ENCODE data around the gene RPL41. TPM values are rescaled to one million over a fixed set of nuclear protein-coding genes. Genes with fewer than 3 reads are reported as not detected.

RPL41 gene
- total RNA-seq, 2 experiments from 2014 or later, result 5,865 to 5,989 TPM

DNA sequence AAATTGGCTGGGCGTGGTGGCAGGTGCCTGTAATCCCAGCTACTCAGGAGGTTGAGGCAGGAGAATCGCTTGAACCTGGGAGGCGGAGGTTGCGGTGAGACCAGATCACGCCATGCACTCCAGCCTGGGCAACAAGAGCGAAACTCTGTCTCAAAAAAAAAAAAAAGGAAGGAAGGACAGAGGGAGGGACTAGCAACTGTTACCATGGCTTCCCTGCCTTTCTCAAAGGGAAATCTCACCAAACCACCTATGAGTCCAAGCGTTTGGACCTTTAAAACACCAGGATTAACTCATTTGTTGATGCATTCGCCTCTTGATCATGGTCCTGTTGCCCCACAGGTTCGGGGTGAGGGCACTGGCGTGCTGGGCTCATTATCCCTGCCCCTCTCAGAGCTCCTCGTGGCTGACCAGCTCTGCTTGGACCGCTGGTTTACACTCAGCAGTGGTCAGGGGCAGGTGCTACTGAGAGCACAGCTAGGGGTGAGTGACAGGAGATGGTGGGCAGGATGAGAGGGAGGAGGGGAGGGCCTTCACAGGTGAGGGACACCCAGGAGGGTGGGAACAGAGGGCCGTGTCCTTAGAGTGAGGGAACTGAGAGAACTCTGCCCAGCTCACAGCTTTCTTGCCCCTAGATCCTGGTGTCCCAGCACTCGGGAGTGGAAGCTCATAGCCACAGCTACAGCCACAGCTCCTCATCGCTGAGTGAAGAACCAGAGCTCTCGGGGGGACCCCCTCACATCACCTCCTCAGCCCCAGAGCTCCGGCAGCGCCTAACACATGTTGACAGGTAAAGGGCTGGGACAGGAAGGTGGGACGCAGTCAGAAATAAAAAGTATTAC, 25.7 kb downstream of the RPL41 start:
- Histone ChIP-seq H3K27me3 (ENCODE audit: control insufficient read depth in 1 of 2, insufficient read depth in 2 of 2, low read length in 2 of 2) (no peaks in the 10 kb centered on the region), H3K9me3 (ENCODE audit: control insufficient read depth in 1 of 2, insufficient read depth in 1 of 2, low read length in 2 of 2) (no peaks in the 10 kb centered on the region), H3K4me1 (ENCODE audit: insufficient read depth, low read length) (peaks cover 67% of the 10 kb centered on the region), H3K27ac (ENCODE audit: low read depth in 1 of 2, low read length in 2 of 2) (peak overlapping the region in 1 of 2 donors; percentile 13), H3K4me3 (ENCODE audit: low read length) (no peak overlapping the region), H3K36me3 (ENCODE audit: insufficient read depth, low read length) (peaks cover 81% of the 10 kb centered on the region)
- no peak for DNase-seq
- Mint-ChIP-seq H3K36me3 (ENCODE audit: low read depth) (peaks cover 85% of the 10 kb centered on the region), H3K27ac (peak overlapping the region; percentile 81), H3K4me3 (no peak overlapping the region), H3K27me3 (no peaks in the 10 kb centered on the region), H3K9me3 (no peaks in the 10 kb centered on the region), H3K4me1 (ENCODE audit: low read depth) (peaks cover 59% of the 10 kb centered on the region)
- intact Hi-C loops (cut with DNase I, micrococcal nuclease), result no loop called here
- ChIA-PET POLR2A (interaction anchor here (0.7 to 6.3 kb wide), 4 partner anchors 8 to 14 kb away, joined by 3 to 35 read pairs (median 6); partner anchors contain the start of genes ESYT1 and MYL6B), CTCF (interaction anchor here (1.3 to 2.7 kb wide), 2 partner anchors 15 to 47 kb away, joined by 5 to 13 read pairs; partner anchors contain the start of genes ESYT1 and SMARCC2)
- ATAC-seq (ENCODE audit: poor library complexity), result no peak
- TF ChIP-seq, protein P1, sequence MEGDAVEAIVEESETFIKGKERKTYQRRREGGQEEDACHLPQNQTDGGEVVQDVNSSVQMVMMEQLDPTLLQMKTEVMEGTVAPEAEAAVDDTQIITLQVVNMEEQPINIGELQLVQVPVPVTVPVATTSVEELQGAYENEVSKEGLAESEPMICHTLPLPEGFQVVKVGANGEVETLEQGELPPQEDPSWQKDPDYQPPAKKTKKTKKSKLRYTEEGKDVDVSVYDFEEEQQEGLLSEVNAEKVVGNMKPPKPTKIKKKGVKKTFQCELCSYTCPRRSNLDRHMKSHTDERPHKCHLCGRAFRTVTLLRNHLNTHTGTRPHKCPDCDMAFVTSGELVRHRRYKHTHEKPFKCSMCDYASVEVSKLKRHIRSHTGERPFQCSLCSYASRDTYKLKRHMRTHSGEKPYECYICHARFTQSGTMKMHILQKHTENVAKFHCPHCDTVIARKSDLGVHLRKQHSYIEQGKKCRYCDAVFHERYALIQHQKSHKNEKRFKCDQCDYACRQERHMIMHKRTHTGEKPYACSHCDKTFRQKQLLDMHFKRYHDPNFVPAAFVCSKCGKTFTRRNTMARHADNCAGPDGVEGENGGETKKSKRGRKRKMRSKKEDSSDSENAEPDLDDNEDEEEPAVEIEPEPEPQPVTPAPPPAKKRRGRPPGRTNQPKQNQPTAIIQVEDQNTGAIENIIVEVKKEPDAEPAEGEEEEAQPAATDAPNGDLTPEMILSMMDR (IDR thresholded peaks at IDR 0.05), result no peak

DNA sequence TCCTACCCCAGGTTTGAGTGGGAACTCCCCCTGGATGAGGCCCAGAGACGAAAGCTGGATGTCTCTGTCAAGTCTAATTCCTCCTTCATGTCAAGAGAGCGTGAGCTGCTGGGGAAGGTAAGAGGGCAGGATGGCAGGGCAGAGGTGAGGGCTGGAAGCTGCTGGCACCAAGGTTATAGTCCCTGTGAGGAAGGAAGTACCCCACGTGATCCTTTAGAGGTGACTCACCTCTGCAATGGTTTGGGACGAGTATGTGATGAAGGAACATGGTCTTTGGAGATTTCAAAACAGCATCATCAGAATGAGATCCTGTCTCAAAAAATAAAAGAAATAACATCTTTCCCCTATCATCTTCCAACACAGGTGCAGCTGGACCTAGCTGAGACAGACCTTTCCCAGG, 26.8 kb downstream of the RPL41 start:
- ChIA-PET POLR2A (interaction anchor here (0.7 to 6.3 kb wide), 5 partner anchors 7 to 15 kb away, joined by 3 to 35 read pairs (median 7); partner anchors contain the start of genes ESYT1, MYL6 and MYL6B), CTCF (interaction anchor here (0.5 to 2.7 kb wide), 3 partner anchors 17 to 58 kb away, joined by 3 to 13 read pairs (median 10); partner anchors contain the start of gene SMARCC2)
- ATAC-seq (ENCODE audit: poor library complexity) (peak; percentile 43), DNase-seq (peak in 3 of 14 experiments; percentile 14 to 59 (median 51))
- Mint-ChIP-seq H3K4me3 (no peak overlapping the region), H3K36me3 (ENCODE audit: low read depth) (peaks cover 74% of the 10 kb centered on the region), H3K27me3 (no peaks in the 10 kb centered on the region), H3K4me1 (ENCODE audit: low read depth) (peaks cover 49% of the 10 kb centered on the region), H3K27ac (peak overlapping the region; percentile 81), H3K9me3 (no peaks in the 10 kb centered on the region)
- TF ChIP-seq, protein P1 (IDR thresholded peaks at IDR 0.05), result no peak
- H3K27ac ChIP-seq (ENCODE audit: low read depth in 1 of 2, low read length in 2 of 2), result peak overlapping the region in 1 of 2 donors; percentile 7
- peaks cover 70% of the 10 kb centered on the region for H3K36me3 ChIP-seq (ENCODE audit: insufficient read depth, low read length)
- intact Hi-C loops (cut with DNase I, micrococcal nuclease), result no loop called here
- no peak overlapping the region for H3K4me3 ChIP-seq (ENCODE audit: low read length)
- H3K4me1 ChIP-seq (ENCODE audit: insufficient read depth, low read length), result peaks cover 58% of the 10 kb centered on the region
- no peaks in the 10 kb centered on the region for H3K27me3 ChIP-seq (ENCODE audit: control insufficient read depth in 1 of 2, insufficient read depth in 2 of 2, low read length in 2 of 2)
- H3K9me3 ChIP-seq (ENCODE audit: control insufficient read depth in 1 of 2, insufficient read depth in 1 of 2, low read length in 2 of 2), result no peaks in the 10 kb centered on the region

DNA sequence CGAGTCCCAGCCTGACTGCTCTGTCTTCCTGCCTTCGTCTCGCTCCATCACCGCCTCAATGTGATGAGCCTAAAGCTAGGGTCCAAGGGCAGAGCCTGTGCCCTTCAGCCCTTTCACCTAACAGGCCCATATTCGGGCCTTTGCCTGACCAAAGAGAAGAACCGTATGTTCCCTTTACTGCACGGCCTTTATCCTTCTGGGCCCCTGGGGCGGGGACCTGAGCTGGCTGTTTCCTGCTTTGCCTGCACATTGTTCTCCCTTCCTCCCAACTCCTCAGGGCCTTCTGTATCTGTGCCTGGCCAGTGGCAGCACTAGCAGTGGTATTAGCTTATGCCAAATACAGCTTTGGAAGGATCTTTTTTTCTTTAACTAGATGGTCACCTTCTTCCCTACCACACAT, 27.4 kb downstream of the RPL41 start:
- peaks cover 42% of the 10 kb centered on the region for H3K4me1 Mint-ChIP-seq (ENCODE audit: low read depth)

More for the DNA sequence above, 27.4 kb downstream of the RPL41 start:
- Histone ChIP-seq H3K4me3 (ENCODE audit: low read length) (no peak overlapping the region), H3K27me3 (ENCODE audit: control insufficient read depth in 1 of 2, insufficient read depth in 2 of 2, low read length in 2 of 2) (no peaks in the 10 kb centered on the region), H3K27ac (ENCODE audit: low read depth in 1 of 2, low read length in 2 of 2) (peak overlapping the region in 1 of 2 donors; percentile 7), H3K4me1 (ENCODE audit: insufficient read depth, low read length) (peaks cover 51% of the 10 kb centered on the region), H3K36me3 (ENCODE audit: insufficient read depth, low read length) (peaks cover 64% of the 10 kb centered on the region), H3K9me3 (ENCODE audit: control insufficient read depth in 1 of 2, insufficient read depth in 1 of 2, low read length in 2 of 2) (no peaks in the 10 kb centered on the region)
- POLR2A ChIA-PET, result interaction anchor here (0.9 to 2.0 kb wide), 4 partner anchors 12 to 19 kb away, joined by 3 to 10 read pairs (median 5); partner anchors contain the start of genes ESYT1 and MYL6
- ATAC-seq (ENCODE audit: poor library complexity), result no peak
- DNase-seq, result no peak
- Mint-ChIP-seq H3K36me3 (ENCODE audit: low read depth) (peaks cover 68% of the 10 kb centered on the region), H3K27me3 (no peaks in the 10 kb centered on the region), H3K9me3 (no peaks in the 10 kb centered on the region), H3K4me3 (no peak overlapping the region), H3K27ac (peak overlapping the region; percentile 81)
- TF ChIP-seq, protein P1 (IDR thresholded peaks at IDR 0.05), result no peak
- intact Hi-C loops (cut with DNase I, micrococcal nuclease), result no loop called here
- CTCF ChIA-PET, result interaction anchor here (2.0 to 2.7 kb wide), 2 partner anchors 18 to 46 kb away, joined by 10 to 13 read pairs; partner anchors contain the start of gene SMARCC2

All from CD4-positive, alpha-beta T cell (primary cell).